Endothelial cell of hepatic sinusoid (primary cell): ENCODE measurements around the gene KLHL30.

ENCODE experiments used
- in situ Hi-C: cut with HindIII; loops from 2 replicates; pipeline ENCODE4 v1.10.0; 2017; ENCODE audit warnings: low sequenced_read_pairs

KLHL30 gene

DNA sequence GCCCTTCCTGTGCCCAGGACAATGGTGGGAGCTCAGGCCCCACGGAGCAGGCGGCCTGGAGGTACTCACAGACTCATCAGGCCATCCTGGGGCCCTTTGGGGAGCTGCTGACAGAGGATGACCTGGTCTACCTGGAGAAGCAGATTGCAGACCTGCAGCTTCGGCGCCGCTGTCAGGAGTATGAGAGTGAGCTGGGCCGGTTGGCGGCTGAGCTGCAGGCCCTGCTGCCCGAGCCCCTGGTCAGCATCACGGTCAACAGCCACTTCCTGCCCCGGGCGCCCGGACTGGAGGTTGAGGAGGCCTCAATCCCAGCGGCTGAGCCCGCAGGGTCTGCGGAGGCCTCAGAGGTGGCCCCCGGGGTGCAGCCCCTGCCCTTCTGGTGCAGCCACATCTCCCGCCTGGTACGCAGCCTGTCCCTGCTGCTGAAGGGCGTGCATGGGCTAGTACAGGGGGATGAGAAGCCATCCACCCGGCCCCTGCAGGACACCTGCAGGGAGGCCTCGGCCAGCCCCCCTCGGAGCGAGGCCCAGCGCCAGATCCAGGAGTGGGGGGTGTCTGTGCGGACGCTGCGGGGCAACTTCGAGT lies 8.3 kb upstream of the KLHL30 start:
- in situ Hi-C loops: no loop called here

DNA sequence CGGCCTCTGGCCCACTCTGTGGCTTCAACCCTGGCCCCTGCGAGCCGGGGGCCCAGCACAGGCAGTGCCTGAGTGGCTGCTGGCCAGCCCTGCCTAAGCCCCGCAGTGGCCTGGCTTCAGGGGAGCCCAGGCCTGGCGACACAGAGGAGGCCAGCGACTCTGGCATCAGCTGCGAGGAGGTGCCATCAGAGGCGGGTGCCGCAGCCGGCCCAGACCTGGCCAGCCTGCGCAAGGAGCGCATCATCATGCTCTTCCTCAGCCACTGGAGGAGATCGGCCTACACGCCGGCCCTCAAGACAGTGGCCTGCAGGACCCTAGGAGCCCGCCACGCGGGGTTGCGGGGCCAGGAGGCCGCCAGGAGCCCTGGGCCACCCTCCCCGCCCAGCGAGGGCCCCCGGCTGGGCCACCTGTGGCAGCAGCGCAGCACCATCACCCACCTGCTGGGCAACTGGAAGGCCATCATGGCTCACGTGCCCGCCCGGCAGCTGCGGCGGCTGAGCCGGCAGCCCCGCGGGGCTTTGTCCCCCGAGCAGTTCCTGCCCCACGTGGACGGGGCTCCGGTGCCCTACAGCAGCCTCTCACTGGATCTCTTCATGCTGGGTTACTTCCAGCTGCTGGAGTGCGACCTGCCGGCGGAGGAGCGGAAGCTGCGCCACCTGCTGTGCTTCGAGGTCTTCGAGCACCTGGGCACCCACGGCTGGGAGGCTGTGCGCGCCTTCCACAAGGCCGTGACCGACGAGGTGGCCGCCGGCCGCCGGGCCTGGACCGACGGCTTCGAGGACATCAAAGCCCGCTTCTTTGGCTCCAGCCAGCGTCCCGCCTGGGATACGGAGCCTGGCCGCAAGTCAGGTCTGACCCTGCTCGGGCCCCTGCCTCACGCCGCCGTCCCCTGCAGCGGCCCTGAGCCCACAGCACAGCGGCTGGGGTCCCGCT lies 7.5 kb upstream of the KLHL30 start:
- in situ Hi-C loops: no loop called here

DNA sequence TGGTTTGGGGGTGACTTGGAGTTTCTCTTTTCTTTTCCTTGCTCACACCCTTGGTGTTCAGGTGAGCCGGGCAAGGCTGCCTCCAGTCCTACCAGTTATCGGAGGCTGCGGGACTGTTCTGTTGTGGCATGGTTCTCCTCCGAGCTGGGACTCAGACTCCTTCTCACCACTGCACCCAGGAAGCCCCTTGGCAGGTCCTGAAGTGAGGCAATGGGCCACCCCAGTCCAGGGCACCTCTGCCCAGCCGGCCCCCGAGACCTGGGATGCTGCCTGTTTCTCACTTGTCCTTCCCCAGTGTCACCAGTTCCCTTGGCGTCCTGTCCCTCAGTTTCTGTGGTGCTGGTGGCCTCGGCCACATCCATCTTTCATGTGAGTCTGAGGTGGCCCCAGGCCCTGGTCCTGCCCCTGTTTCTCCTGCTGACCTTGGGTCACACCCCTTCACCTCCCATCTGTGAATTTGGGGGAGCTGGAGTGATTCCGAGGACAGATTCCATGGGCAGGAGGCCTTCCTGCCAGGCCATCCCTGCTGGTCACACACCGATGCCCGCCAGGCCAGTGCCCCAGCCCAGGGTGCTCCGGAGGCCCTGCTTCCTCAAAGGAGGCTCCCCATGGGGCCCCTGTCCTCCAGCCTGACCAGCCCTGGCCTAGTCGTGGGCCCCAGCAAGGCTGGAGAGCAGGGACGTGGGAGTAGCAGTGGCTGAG lies 6.6 kb upstream of the KLHL30 start:
- in situ Hi-C loops: no loop called here

DNA sequence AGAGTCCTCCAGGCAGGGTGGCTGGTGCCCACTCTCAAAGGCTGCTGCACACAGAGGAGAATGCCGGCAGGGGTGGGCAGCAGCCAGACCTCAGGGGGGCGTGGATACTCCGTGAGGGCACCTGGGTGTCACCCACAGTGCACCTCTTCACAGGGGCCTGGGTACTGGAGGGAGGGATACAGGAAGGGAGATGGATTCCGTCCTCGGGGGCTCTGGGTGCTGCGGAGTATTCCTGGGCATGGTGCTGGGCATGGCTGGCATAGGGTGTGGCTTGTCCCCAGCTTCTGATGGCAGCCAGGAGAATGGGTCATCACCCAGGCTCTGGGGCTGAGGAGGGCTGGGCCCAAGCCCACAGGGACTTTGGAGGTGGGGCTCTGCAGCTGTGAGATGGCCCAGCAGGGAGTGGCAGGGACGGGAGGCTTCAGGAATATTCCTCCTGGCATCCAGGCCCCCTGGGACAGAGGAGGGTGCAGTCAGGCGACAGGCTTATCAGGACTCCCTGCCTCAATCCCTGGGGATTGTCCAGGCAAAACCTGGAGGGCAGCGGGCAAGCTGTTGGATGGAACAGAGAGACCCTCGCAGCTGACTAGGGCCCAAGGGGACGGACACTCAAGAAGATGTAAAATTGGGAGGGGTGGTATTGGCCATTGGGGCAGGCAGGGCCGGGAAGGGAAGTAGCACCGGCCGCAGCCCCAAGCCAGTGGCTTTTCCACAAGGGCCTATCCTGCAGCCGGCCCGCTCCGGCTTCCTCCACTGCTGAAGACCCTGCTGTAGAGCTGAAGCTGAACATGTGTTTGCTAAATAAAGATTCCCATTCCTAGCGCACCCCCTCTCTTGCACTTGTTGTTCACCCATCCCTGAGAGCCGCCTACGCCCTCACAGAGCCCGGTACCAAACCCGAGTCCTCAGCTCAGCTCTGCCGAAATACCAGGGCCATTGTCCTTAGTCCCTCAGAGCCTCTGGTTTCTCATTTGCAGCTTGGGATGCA lies 5.7 kb upstream of the KLHL30 start:
- in situ Hi-C loops: no loop called here

DNA sequence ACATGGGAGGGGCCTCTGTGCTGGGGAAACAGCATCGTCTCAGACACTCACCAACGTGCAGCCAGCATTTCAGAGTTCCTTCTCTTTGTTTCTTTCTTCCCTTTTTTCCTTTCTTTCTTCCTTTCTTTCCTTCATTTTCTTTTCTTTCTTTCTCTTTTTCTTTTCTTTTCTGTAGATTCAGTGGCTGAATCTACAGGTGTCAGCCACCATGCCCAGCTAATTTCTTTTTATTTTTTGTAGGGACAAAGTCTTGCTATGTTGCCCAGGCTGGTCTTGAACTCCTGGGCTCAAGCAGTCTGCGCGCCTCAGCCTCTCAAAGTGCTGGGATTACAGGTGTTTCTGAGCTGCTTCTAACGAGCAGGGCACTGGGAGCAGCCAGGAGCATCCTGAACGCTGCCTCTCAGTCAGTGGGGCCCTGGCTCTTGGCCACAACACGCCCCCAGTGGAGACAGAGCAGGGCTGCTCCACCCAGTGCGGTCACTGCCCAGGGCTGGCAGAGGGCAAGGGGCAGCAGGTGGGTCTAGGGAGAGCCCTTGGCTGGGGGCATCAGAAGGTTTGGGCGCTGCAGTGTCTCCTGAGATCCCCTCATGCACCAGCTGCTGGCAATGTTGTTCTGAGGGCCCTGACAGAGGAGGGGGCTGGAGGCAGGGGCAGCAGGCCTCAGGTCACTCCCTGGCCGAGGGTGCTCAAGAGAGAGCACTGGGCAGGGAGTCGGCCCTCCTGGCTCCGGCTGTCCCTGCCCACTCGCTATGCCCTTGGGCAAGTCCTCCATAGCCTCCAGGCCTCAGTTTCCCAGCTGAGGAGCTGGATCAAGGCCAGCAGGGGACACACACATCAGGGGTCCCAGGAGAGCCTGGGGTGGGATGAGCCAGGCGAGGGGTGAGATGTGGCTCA lies 4.7 kb upstream of the KLHL30 start:
- in situ Hi-C loops: no loop called here

DNA sequence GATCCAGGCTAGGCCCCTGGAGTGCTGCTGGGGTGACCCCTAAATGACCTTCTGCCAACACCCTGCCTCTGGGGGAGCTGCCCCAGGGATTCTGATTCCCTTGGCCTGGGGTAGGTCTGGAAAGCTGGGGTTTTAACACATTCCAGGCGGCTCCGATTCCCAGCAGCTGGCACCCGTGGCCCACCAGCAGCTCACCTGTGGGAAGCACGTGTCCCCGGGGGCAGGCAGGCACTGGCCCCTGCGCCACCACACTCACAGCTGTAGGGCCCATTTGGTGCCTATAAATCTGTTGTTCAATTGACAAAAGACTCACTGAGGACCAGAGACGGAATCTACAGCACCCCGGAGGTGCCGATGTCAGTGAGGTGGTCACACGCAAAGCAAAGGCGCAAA lies 4.1 kb upstream of the KLHL30 start:
- in situ Hi-C loops: no loop called here

DNA sequence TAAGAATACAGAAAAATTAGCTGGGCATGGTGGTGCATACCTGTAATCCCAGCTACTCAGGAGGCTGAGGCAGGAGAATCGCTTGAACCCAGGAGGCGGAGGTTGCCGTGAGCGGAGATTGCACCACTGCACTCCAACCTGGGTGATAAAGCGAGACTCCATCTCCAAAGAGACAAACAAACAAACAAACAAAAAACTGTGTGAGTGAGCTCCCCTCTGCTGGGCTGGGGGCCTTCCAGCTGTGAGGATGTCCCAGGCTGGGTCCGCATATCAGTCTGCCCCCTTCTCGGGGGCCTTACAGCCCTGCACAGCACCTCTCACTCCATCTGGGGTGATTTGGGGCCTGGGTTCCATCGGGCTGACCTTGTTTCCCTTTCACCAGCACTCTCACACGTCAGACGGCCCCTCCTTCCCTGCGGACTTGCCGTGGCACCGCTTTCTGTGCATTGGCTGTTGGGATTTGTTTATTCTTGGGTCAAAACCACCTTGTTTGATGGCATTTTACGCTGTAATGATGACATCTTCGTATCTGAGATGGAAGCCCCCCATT lies 2.8 kb upstream of the KLHL30 start:
- in situ Hi-C loops: no loop called here

DNA sequence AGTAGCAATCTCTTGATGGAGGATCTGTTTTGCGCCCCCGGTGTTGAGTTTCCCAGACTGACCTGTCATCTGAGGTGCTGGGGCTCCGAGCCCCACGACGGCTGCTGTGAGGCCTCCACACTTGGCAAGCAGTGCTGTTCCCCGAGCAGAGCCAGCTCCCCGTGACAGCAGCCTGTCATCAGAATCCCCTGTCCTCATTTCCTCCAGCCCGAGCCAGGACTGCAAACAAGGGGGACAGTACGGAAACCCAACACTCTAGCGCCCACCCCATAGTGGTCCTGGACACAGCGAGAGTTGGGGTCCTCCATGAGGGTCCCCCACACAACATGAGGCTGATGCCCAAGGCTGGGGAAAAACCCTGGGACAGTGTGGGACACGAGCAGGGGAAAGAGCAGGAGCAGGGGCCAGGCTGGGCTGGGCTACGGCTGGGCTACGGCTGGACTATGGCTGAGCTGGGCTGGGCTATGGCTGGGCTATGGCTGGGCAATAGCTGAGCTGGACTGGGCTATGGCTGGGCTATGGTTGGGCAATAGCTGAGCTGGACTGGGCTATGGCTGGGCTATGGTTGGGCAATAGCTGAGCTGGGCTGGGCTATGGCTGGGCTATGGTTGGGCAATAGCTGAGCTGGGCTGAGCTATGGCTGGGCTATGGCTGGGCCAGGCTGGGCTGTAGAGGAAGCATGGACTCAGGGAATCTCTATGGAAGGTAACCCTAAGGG lies 1.5 kb upstream of the KLHL30 start:
- in situ Hi-C loops: no loop called here

DNA sequence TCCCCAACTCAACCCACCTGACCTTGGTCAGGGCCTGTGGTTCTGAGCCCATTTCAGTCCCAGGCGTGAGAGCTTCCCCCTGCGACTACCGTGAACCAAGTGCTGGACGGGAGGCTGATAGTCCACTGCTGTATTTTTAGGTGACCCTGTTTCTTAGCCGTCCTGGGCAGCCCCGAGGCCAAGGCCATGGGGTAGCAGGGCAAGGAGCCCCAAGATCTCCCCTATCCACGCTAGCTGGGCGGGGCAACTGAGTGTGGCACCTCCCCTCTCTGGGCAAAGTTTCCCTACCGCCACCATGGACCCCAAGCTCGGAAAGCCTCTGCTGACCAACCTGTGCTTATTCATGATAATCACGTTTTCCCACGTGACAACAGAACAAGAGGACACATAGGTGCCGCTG lies 583 bp upstream of the KLHL30 start:
- in situ Hi-C loops: no loop called here

DNA sequence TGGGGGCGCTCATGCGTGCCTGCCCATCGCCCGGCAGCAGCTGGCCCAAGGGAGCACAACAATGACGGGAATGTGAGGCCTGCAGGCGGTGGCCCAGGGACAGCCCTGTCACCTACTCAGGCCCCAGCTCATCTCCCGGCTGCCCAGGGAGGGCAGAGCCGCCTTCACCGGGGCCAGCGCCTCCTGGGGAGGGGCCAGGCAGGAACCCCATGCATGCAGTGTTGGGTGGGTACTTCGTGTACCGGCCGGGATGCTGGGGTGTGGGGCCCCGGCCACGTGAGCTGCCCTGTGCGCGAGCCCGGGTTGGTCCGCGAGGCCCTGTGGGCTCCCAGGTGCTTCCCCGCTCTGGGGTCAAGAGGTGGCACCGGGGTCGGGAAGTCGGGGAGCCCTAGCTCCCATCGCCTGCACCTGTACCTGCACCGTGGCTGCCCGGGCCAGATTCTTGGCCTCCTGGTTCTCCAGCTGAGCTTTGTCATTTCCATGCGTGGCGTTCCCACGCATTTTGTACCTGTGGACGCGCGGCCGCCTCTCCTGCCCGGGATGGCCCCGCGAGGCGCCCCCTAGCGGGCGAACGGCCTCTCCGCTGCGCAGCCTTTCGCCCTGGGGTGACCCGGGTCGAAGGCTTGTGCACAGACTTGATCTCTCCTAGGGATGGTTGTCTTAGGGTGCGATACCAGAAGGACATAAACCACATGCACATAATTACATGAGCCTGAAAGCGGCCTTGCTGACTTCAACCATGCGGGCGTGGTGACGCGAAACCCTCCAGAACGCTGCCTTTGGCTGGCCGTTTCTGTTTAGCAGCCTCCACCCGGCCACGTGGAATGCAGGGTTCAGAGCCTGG lies 950 bp downstream of the KLHL30 start:
- in situ Hi-C loops: no loop called here

DNA sequence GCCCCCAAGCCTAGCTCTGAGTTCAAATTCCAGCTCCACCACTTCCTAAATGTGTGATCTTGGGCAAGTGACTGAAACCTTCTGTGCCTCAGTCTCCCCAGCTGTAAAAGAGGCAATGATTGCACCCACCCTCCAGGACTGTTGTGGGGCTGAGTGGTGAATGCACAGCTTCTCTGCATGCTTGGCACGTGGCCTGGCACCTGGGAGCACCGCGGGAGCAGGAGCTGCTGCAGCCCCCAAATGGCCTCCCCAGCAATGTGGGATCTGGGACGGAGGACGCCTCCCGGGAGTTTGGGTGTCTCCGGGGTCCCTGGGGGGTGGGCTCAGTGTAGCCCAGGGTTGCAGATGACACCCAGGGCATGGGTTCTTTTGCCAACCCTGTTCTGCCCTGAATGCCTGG lies 1.6 kb downstream of the KLHL30 start:
- in situ Hi-C loops: no loop called here

DNA sequence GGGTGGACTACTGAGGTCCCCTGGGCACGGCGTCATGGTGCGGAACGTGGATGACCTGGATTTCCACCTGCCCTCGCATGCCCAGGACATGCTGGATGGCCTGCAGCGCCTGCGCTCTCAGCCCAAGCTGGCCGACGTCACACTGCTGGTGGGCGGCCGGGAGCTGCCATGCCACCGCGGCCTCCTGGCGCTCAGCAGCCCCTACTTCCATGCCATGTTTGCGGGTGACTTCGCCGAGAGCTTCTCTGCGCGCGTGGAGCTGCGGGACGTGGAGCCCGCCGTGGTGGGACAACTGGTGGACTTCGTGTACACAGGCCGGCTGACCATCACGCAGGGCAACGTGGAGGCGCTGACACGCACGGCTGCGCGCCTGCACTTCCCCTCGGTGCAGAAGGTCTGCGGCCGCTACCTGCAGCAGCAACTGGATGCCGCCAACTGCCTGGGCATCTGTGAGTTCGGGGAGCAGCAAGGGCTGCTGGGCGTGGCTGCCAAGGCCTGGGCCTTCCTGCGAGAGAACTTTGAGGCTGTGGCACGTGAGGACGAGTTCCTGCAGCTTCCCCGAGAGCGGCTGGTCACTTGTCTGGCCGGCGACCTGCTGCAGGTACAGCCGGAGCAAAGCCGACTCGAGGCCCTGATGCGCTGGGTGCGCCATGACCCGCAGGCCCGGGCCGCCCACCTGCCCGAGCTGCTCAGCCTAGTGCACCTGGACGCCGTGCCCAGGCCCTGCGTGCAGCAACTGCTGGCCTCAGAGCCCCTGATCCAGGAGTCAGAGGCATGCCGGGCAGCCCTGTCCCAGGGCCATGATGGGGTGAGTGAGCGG lies 2.5 kb downstream of the KLHL30 start:
- in situ Hi-C loops: no loop called here

DNA sequence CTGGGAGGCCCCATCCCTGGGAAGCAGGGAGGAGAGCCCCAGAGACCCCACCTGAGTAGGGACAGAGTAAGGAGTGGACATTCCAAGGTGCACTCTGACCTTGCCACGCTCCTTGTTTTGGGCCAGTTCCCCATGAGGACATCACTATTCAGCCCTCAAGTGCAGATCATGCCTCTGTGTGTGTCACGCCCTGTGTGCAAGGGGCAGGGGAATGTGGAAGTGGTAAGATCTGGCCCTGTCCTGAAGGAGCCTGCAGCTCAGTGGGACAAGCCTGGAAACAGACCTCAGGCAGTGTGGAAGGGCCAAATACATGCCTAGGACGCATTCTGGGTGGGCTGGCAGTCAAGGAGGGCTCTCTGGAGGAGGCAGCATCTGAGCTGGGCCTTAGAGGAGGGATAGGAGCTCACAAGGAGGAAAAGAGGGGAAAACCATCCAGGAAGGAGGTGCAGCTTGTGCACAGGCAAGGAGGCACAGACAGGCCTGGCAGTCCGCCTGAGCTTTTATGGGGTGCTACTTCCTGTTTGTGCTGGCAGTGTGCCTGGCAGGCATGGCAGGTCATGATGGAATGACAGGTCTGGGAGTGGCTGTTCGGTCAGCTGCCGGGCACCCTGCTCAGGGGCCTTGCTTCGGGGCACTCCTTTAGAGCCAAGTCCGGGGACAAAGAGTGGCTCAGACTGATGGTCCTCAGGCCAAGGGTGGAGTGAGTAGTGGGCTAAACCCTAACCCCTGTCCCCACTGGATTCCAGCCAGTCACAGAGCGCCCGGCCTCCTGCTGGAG lies 3.3 kb downstream of the KLHL30 start:
- in situ Hi-C loops: no loop called here

DNA sequence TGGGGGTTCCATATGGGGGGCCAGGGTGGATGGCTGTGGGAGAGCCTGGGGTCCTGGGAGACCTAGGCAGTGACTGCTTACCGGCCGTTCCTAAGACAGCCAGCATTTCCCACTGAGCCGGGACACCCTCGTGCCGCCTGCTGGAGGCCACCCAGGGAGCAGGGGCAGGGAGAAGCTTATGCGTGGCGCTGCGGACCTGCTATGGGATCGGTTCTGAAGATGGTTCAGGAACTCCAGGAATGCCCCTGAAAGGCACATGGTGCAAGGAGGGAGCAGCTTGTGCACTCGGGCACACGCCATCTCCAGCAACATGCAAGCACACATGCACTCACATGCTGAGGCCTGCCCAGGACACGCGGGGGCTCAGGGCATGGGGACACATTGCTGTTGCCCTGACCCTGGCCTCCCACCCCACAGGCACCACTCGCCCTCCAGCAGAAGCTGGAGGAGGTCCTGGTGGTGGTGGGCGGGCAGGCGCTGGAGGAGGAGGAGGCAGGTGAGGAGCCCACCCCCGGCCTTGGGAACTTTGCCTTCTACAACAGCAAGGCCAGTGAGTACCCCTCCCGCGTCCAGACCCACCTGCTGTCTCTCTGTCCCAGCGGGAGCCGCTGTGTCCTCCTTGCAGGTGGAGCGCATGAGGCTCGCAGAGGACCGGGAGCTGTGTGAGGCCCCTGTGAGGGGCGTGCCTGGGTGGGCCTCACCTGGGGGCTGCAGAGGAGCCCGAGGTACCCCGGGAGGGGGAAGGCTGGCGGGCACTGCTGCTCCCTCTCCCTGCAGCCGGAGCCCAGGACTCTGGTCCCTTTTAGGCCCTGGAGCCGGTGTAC lies 4.1 kb downstream of the KLHL30 start:
- in situ Hi-C loops: no loop called here

DNA sequence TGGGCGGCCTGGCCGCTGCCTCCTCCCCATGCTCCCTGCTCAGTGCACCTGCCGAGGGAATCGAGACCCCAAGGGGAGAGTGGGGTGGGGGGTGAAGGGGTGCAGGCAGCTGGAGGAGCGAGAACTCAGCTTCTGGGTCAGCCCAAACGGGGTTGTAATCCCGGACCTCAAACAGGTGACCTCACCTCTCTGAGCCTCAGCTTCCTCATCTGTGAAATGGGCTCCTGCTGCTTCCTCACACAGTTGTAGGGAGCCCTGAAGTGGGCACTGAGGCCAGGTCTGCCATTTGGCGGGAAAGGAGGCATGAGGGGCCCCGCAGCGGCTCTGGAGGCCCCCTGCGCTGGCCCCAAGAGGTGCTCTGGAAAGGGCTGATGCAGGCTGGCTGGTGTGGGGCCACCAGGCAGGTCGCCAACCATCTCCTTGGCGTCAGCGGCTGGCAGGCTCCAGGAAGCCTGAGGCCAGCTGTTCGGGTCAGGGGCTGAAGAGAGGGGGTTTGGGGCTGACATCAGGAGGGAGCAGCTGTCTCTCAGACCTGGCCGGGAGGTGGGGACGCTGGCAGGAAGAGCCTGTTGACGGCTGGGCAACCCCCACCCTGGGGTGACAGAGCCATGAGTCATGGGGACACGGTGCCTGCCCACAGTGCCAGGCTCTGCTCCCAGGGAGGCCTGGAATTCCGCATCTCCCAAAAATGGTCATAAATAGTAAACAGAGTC lies 4.9 kb downstream of the KLHL30 start:
- in situ Hi-C loops: no loop called here
